Activated CD8-positive, alpha-beta memory T cell treated with anti-CD3 and anti-CD28 coated beads for 36 hours (primary cell): ENCODE data around the gene FNDC1. TPM values are rescaled to one million over a fixed set of nuclear protein-coding genes. Genes with fewer than 3 reads are reported as not detected.

Experiments used
- CTCF ChIA-PET: fragments of 350-600 bp; sonication (Branson Sonifier 250); formaldehyde crosslinking; loops from one replicate; lab custom pipeline; 2021; ENCODE audit warnings: antibody characterized with exemption; lab: Charles Lee
- POLR2A ChIA-PET: fragments of 350-600 bp; sonication (Branson Sonifier 250); formaldehyde crosslinking; loops from one replicate; lab custom pipeline; 2021; ENCODE audit warnings: antibody characterized with exemption; lab: Charles Lee
- total RNA-seq, 2 experiments: library from RNA; stranded (reverse); gene quantifications; one replicate each; pipeline ENCODE4 v1.2.3, GENCODE V29; 2021

Gene FNDC1
- total RNA-seq, 2 experiments from 2014 or later, result not detected

GRCh38 chr6:159234102-159234553 is 64.9 kb downstream of the FNDC1 start:
- ChIA-PET POLR2A (no interaction called here), CTCF (no interaction called here)

DNA sequence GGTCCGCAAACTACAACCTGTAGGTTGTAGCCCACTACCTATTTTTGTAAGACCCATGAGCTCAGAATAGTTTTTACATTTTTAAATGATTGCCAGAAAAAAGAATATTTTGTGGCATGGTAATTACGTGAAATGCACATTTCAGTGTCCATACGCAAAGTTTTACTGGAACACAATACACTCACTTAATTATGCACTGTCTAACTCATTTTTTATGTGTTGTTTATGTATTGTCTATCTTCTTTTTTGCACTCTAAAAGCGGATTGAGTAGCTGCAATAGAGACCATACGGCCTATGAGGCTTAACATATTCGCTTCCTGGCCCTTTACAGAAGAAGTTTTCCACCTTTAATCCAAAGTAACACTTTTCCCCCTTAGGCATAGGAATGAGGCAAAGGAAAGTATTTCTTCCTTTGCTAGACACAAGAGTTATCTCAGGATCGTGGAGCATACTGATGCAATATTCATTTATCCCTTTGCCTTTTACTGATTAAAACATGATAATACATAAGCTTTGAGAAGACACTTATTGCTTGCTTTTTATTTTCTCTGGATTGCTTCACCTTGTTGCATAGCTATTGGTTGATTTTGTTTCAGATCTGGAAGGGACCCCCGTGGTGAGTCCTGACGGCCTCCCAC is 69.8 kb downstream of the FNDC1 start:
- POLR2A ChIA-PET, result no interaction called here
- CTCF ChIA-PET, result interaction anchor here (1.5 kb wide), 1 partner anchor 14 kb away, joined by 4 read pairs; no protein-coding TSS in a partner anchor

DNA sequence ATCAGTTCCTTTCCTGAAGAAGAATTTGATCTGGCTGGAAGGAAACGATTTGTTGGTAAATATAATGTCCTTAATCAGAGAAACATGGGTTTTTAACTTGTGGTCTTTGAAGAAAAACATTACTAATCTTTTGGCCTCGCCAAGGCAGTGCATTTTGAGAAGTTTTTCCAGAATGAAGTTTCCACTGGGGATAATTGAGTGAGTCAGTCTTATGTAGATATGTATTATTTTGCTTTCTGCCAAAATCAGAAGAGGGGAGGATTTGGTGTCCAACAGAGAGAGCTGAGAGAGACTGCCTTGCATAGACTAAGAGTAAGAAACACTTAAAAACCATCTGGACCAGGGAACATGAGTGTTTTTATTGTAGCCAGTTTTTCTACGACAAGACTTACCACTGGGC is 79.9 kb downstream of the FNDC1 start:
- ChIA-PET POLR2A (no interaction called here), CTCF (no interaction called here)

GRCh38 chr6:159249752-159250151 is 80.6 kb downstream of the FNDC1 start:
- ChIA-PET CTCF (no interaction called here), POLR2A (no interaction called here)

DNA sequence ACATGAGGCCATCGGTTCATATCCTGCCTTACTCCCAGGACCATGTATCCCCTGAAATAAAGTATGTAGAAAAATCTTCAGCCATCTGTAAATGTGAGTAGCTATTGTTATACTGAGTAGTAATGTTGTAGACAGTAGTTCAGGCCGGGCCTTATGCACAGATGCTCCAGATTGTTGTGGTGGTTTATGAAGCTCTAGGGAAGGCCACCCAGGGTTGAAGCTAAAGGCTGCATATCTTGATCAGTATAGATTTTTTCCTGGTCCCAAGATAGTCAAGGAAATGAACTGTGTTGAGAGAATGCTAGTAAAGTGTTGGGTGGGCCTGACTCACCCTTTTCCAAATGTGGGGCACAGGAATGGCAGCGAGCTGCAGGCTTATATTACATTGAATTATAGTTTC is 81.4 kb downstream of the FNDC1 start:
- POLR2A ChIA-PET, result interaction anchor here (0.6 kb wide), 1 partner anchor 869 kb away, joined by 3 read pairs; no protein-coding TSS in a partner anchor
- CTCF ChIA-PET, result interaction anchor here (1.4 kb wide), 1 partner anchor 78 kb away, joined by 3 read pairs; no protein-coding TSS in a partner anchor

- POLR2A ChIA-PET, result no interaction called here
- CTCF ChIA-PET, result interaction anchor here (0.6 to 1.7 kb wide), 7 partner anchors 13 to 560 kb away, joined by 3 to 4 read pairs (median 4); no protein-coding TSS in a partner anchor
These were observed 83.8 kb downstream of the FNDC1 start for GRCh38 chr6:159252955-159253508.

DNA sequence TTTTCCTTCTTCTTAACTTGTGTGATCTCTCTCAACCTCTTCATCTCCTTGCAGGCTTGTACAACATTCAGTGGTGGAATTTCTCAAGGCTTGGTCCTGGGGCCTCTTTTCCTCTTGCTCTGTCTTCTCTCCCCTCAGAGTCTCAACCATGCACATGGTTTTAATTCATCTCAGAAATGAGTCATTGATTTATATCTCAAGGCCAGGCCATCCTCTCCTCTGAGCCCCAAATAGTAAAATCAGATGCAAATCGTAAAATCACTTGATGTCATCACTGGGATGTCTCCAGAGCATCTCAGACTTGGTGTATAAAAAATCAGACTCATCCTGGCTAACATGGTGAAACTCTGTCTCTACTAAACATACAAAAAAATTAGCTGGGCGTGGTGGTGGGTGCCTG is 85.0 kb downstream of the FNDC1 start:
- CTCF ChIA-PET, result interaction anchor here (1.4 kb wide), 1 partner anchor 37 kb away, joined by 3 read pairs; no protein-coding TSS in a partner anchor
- POLR2A ChIA-PET, result no interaction called here

DNA sequence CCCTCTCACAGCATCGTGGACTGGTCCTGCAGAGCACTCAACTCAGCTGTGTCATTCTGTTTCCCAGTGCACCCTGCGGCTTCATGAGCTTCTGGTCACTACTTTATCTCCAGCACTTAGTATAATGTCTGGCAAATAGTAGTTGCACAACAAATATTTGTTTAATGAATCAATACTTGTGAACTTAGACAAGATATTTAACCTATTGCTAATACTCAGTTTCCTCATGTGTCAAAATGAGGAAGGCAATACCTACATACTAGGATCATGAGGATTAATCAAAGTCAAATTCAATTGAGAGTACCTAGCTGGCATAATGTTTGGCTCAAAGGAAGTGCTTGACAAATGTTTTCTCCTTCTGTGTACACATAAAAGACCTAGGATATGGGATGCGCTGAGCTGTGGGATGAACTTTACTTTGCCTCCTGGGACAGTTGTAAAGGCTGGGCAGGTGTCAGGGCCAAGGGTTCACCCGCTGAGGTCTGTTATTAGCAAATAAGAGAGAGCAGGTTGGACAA is 86.3 kb downstream of the FNDC1 start:
- ChIA-PET POLR2A (no interaction called here), CTCF (interaction anchor here (1.4 kb wide), 1 partner anchor 38 kb away, joined by 3 read pairs; no protein-coding TSS in a partner anchor)

GRCh38 chr6:159256128-159256527 is 86.9 kb downstream of the FNDC1 start:
- CTCF ChIA-PET, result no interaction called here
- POLR2A ChIA-PET, result no interaction called here

DNA sequence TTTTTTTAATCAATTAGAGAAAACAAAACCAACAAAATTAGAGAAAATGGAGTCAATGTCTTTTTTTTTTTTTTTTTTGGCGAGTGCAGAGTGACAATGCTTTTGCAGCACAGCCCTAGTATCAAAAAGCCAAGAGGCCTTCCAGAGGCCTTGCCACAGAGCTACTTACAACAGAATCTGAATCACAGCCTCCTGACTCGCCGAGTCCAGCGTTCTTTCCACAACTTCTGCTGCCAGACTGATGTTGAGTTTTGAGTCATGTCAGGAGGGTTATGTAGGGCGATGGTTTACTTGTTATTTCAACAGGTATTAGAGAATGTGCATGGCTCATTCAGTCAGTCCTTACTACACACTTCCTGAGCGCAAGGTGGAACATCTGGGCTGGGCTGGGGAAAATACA is 88.6 kb downstream of the FNDC1 start:
- ChIA-PET POLR2A (no interaction called here), CTCF (interaction anchor here (0.7 to 1.0 kb wide), 2 partner anchors 25 to 110 kb away, joined by 3 to 5 read pairs; no protein-coding TSS in a partner anchor)

GRCh38 chr6:159259441-159260125 is 90.4 kb downstream of the FNDC1 start:
- POLR2A ChIA-PET, result no interaction called here
- CTCF ChIA-PET, result no interaction called here

- CTCF ChIA-PET, result no interaction called here
These were observed 91.0 kb downstream of the FNDC1 start for GRCh38 chr6:159260208-159260607.

DNA sequence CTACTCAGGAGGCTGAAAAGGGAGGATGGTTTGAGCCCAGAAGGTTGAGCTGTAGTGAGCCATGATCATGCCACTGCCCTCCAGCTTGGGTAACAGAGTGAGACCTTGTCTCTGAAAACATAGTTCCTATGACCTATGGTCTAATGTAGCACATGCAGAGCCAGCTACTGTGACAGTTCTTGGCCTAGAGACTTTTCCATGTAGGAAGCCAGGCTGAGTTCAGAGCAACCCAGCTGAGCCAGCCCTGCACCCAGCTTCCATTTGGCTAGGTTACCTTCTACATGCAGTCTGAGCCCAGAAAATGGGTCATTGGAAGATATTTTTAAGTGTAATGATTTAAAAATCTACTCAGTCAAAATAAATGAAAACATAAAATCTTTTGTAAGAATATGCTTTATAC is 92.8 kb downstream of the FNDC1 start:
- ChIA-PET CTCF (no interaction called here), POLR2A (no interaction called here)

More at GRCh38 chr6:159260208-159260607, 91.0 kb downstream of the FNDC1 start:
- POLR2A ChIA-PET, result no interaction called here

- CTCF ChIA-PET, result no interaction called here
- POLR2A ChIA-PET, result no interaction called here
These were observed 93.4 kb downstream of the FNDC1 start for GRCh38 chr6:159262586-159262985.

- ChIA-PET POLR2A (no interaction called here), CTCF (no interaction called here)
These were observed 98.0 kb downstream of the FNDC1 start for GRCh38 chr6:159267165-159267564.

GRCh38 chr6:159268511-159268910 is 99.3 kb downstream of the FNDC1 start:
- ChIA-PET CTCF (interaction anchor here (1.3 kb wide), 1 partner anchor 16 kb away, joined by 4 read pairs; no protein-coding TSS in a partner anchor), POLR2A (no interaction called here)

DNA sequence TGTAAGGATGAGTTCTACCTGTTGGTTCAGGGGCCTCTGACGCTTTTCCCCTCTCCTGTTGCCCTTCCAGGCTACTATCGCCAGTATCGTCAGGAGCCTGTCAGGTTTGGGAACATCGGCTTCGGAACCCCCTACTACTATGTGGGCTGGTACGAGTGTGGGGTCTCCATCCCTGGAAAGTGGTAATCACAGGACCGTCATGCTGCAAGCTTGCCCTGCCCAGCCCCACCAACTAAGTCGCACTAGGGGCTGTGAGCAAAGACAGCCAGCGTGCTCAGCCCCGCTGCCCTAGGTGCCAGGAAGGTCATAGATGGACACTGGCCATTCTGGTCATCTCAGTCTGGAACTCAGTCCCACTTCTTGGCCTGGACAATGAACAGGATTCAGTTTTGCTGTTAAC is 102.1 kb downstream of the FNDC1 start:
- POLR2A ChIA-PET, result no interaction called here
- CTCF ChIA-PET, result no interaction called here

DNA sequence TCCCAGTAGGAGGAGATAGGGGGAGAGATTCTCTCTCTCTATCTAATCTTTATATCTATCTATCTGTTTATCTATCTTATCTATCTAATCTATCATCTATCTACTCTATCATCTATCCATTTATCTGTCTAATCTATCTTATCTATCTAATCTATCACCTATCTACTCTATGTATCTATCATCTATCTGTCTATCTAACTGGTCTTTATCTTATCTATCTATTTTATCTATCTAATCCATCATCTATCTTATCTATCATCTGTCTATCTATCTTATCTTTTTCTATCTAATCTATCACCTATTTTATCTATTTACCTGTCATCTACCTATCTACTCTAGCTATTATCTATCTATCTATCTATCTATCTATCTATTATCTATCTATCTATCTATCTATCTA is 109.4 kb downstream of the FNDC1 start:
- ChIA-PET POLR2A (no interaction called here), CTCF (no interaction called here)

GRCh38 chr6:159279790-159280277 is 110.6 kb downstream of the FNDC1 start:
- ChIA-PET CTCF (no interaction called here), POLR2A (no interaction called here)

- POLR2A ChIA-PET, result no interaction called here
- CTCF ChIA-PET, result interaction anchor here (0.6 to 1.0 kb wide), 2 partner anchors 25 to 47 kb away, joined by 3 to 5 read pairs; no protein-coding TSS in a partner anchor
These were observed 113.2 kb downstream of the FNDC1 start for GRCh38 chr6:159282421-159282820.
